Measurements from ENCODE around the gene ZNF511. TPM values are rescaled to one million over a fixed set of nuclear protein-coding genes. Genes with fewer than 3 reads are reported as not detected.

ZNF511 gene
- total and polyA plus RNA-seq, 3 experiments from 2014 or later = 82.2 to 90.8 (median 83.2) TPM

GRCh38 chr10:133275684-133276092 lies 33.0 kb upstream of the ZNF511 start:
- H3K4me3 ChIP-seq (ENCODE audit: low read length) = peak overlapping the region; percentile 88

GRCh38 chr10:133276100-133276434 lies 32.6 kb upstream of the ZNF511 start:
- H3K4me1 ChIP-seq (ENCODE audit: insufficient read depth, low read length) = peaks cover 45% of the 10 kb centered on the region
- H3K36me3 Mint-ChIP-seq = peaks cover 0 to 32% (median 0%) of the 10 kb centered on the region in 3 donors
- no peaks in the 10 kb centered on the region for H3K27me3 Mint-ChIP-seq
- no peaks in the 10 kb centered on the region for H3K9me3 Mint-ChIP-seq
- H3K4me3 ChIP-seq (ENCODE audit: low read length) = peak overlapping the region; percentile 88
- DNase-seq = no peak
- ChIA-PET POLR2A (interaction anchor here (1.0 to 1.5 kb wide), 4 partner anchors 12 to 114 kb away, joined by 3 to 7 read pairs (median 4); no protein-coding TSS in a partner anchor), CTCF (interaction anchor here (0.9 to 3.5 kb wide), 7 partner anchors 9 to 132 kb away, joined by 3 to 17 read pairs (median 10); no protein-coding TSS in a partner anchor)
- peaks cover 23 to 54% (median 34%) of the 10 kb centered on the region in 3 donors for H3K4me1 Mint-ChIP-seq
- no peaks in the 10 kb centered on the region for H3K9me3 ChIP-seq (ENCODE audit: low read length)
- peak overlapping the region; percentile 93 to 99 (median 96) for H3K27ac Mint-ChIP-seq
- H3K27ac ChIP-seq (ENCODE audit: low read depth, low read length) = peak overlapping the region; percentile 93
- peak overlapping the region; percentile 88 to 97 (median 91) for H3K4me3 Mint-ChIP-seq
- no peaks in the 10 kb centered on the region for H3K27me3 ChIP-seq (ENCODE audit: insufficient read depth, low read length, poor library complexity, severe bottlenecking)
- H3K36me3 ChIP-seq (ENCODE audit: insufficient read depth, low read length) = peaks cover 3% of the 10 kb centered on the region

More at GRCh38 chr10:133275684-133276092, 33.0 kb upstream of the ZNF511 start:
- Histone ChIP-seq H3K36me3 (ENCODE audit: insufficient read depth, low read length) (peaks cover 3% of the 10 kb centered on the region), H3K4me1 (ENCODE audit: insufficient read depth, low read length) (peaks cover 45% of the 10 kb centered on the region), H3K9me3 (ENCODE audit: low read length) (no peaks in the 10 kb centered on the region), H3K27ac (ENCODE audit: low read depth, low read length) (peak overlapping the region; percentile 93), H3K27me3 (ENCODE audit: insufficient read depth, low read length, poor library complexity, severe bottlenecking) (no peaks in the 10 kb centered on the region)
- DNase-seq = peak in 3 of 5 donors; percentile 36 to 68 (median 44)
- peaks cover 0 to 34% (median 0%) of the 10 kb centered on the region in 3 donors for H3K36me3 Mint-ChIP-seq
- H3K27me3 Mint-ChIP-seq = no peaks in the 10 kb centered on the region
- ChIA-PET POLR2A (interaction anchor here (1.0 to 1.5 kb wide), 5 partner anchors 11 to 114 kb away, joined by 3 to 8 read pairs (median 5); no protein-coding TSS in a partner anchor), CTCF (interaction anchor here (0.8 to 3.5 kb wide), 9 partner anchors 9 to 131 kb away, joined by 3 to 17 read pairs (median 5); no protein-coding TSS in a partner anchor)
- no peaks in the 10 kb centered on the region for H3K9me3 Mint-ChIP-seq
- peaks cover 23 to 54% (median 34%) of the 10 kb centered on the region in 3 donors for H3K4me1 Mint-ChIP-seq
- peak overlapping the region; percentile 93 to 99 (median 96) for H3K27ac Mint-ChIP-seq
- H3K4me3 Mint-ChIP-seq = peak overlapping the region; percentile 88 to 97 (median 91)

DNA sequence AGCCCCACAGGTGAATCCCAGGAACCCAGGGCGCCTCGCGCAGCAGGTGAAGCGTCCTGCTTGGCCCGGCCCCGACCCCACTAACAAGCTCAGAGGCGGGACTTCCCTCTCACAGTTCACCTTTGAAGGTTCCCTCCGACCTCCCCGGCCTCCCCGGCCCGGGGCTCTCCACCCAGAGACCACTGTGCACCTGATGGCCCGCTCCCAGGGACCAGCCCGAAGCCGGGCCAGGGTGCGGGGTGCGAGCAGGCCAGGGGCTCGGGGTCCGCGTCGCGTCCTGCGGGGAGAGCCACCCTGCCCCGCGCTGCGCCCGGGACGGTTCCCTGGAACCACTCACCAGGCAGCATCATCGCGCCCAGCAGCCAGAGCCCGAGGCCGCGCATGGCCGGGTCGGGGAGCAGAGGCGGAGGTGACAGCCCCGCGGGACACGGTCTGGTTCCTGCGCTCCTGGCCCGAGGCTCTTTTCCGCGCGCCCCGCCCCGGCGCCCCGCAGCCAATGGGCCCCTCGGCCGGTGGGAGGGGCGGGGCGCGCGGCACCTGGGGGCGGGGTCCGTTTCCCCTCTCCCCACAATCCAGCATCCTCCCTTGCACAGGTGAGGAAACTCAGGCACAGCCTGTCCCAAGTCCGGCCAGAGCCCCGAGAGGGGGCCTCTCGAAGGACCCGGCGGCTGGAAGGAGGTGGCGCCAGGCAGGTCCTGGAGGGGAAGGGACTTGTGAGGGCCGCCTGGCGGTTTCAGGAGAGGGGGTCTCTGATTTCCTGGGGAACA lies 32.1 kb upstream of the ZNF511 start, which contains the start of gene ADAM8:
TSS of gene ADAM8 (minus strand) at position 434 of the 767 bp plus-strand sequence. CDS start at position 383, 51 bp downstream.
- Histone ChIP-seq H3K4me1 (ENCODE audit: insufficient read depth, low read length) (peaks cover 45% of the 10 kb centered on the region), H3K27me3 (ENCODE audit: insufficient read depth, low read length, poor library complexity, severe bottlenecking) (no peaks in the 10 kb centered on the region), H3K4me3 (ENCODE audit: low read length) (peak within 1 kb of the TSS; percentile 88), H3K36me3 (ENCODE audit: insufficient read depth, low read length) (peaks cover 3% of the 10 kb centered on the region), H3K9me3 (ENCODE audit: low read length) (no peaks in the 10 kb centered on the region), H3K27ac (ENCODE audit: low read depth, low read length) (peak within 1 kb of the TSS; percentile 96)
- ChIA-PET CTCF (interaction anchor here (0.9 to 4.3 kb wide), 6 partner anchors 17 to 132 kb away, joined by 3 to 28 read pairs (median 11); no protein-coding TSS in a partner anchor), POLR2A (interaction anchor here (1.0 to 2.2 kb wide), 5 partner anchors 12 to 35 kb away, joined by 3 to 15 read pairs (median 5); no protein-coding TSS in a partner anchor)
- DNase-seq = peak in 4 of 5 donors; percentile 58 to 75 (median 66)
- Mint-ChIP-seq H3K27ac (peak within 1 kb of the TSS; percentile 94 to 100 (median 98)), H3K9me3 (no peaks in the 10 kb centered on the region), H3K27me3 (no peaks in the 10 kb centered on the region), H3K36me3 (peaks cover 0 to 34% (median 0%) of the 10 kb centered on the region in 3 donors), H3K4me1 (peaks cover 23 to 54% (median 34%) of the 10 kb centered on the region in 3 donors), H3K4me3 (peak within 1 kb of the TSS; percentile 88 to 98 (median 91))

DNA sequence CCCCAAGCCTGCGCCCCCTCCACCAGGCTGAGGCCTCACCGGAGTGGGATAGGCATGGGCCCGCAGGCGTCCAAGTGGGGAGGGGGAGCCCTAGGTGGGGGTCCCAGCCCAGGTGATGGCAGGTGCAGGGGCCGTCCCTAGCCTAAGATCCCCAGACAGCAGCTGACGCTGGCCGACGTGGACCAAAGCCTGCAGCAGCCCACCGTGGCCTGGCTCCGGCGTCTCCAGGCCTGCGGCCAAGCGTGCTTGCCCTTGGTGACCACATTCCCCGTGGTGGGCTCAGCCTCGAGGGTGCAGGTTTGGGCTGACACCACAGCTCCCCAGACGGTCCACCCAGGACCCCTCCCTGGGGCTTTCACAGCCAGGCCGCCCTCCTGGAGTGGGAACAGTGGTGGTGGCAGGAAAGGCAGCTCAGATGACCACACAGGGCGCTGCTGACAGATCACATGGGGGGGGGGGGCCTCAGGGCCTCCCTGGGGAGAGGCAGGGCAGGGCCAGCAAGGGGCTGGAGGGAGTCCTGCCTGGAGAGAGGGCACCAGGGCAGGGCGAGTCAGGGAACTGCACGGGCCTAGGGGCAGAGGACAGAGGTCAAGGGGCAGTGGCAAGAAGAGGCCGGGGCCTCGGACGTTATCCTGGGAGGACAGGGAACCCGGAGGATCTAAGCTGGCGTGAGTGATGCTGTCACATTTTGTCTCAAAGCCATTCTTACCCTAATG lies 31.3 kb upstream of the ZNF511 start:
- peaks cover 45% of the 10 kb centered on the region for H3K4me1 ChIP-seq (ENCODE audit: insufficient read depth, low read length)
- Mint-ChIP-seq H3K4me1 (peaks cover 23 to 54% (median 35%) of the 10 kb centered on the region in 3 donors), H3K36me3 (peaks cover 0 to 36% (median 1%) of the 10 kb centered on the region in 3 donors), H3K4me3 (peak overlapping the region; percentile 84 to 98 (median 89)), H3K9me3 (no peaks in the 10 kb centered on the region), H3K27ac (peak overlapping the region; percentile 94 to 100 (median 98)), H3K27me3 (no peaks in the 10 kb centered on the region)
- no peaks in the 10 kb centered on the region for H3K27me3 ChIP-seq (ENCODE audit: insufficient read depth, low read length, poor library complexity, severe bottlenecking)
- CTCF ChIA-PET = interaction anchor here (1.2 to 4.3 kb wide), 5 partner anchors 12 to 133 kb away, joined by 4 to 28 read pairs (median 10); no protein-coding TSS in a partner anchor
- H3K36me3 ChIP-seq (ENCODE audit: insufficient read depth, low read length) = peaks cover 3% of the 10 kb centered on the region
- H3K4me3 ChIP-seq (ENCODE audit: low read length) = peak overlapping the region; percentile 8
- DNase-seq = no peak
- POLR2A ChIA-PET = interaction anchor here (0.7 to 2.2 kb wide), 5 partner anchors 14 to 36 kb away, joined by 3 to 15 read pairs (median 7); no protein-coding TSS in a partner anchor
- peak overlapping the region; percentile 96 for H3K27ac ChIP-seq (ENCODE audit: low read depth, low read length)
- H3K9me3 ChIP-seq (ENCODE audit: low read length) = no peaks in the 10 kb centered on the region

DNA sequence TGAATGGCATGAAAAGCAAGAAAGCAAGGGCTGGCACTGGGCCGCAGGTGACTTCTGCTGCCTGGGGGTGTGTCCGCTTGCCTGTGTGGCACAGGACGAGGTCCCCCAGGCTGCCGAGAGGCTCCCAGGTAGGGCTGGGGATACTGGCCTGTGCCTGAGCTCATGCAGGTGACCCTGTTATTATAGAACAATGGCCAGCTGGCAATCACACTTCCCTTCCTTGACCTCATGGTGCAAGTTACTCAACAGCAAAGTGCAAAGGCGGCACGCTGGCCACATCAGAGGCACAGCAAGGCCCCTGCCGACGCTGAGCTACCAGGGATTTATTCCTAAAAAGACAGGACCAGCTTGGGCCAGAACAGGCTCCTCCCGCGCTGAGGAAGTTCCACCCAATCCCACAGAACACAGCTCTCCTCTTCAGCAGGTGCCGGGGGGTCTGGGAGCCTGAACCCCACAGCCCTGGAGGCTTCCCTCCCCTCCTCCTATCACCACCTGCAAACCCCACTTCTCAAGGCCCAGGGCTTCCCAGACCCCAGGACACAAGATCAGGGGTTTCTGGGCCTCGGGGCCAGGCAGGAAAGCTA lies 30.6 kb upstream of the ZNF511 start:
- Histone ChIP-seq H3K27me3 (ENCODE audit: insufficient read depth, low read length, poor library complexity, severe bottlenecking) (no peaks in the 10 kb centered on the region), H3K36me3 (ENCODE audit: insufficient read depth, low read length) (peaks cover 3% of the 10 kb centered on the region), H3K27ac (ENCODE audit: low read depth, low read length) (peak overlapping the region; percentile 96), H3K4me3 (ENCODE audit: low read length) (peak overlapping the region; percentile 11), H3K4me1 (ENCODE audit: insufficient read depth, low read length) (peaks cover 45% of the 10 kb centered on the region), H3K9me3 (ENCODE audit: low read length) (no peaks in the 10 kb centered on the region)
- Mint-ChIP-seq H3K27ac (peak overlapping the region; percentile 94 to 100 (median 98)), H3K4me3 (peak overlapping the region; percentile 84 to 98 (median 89)), H3K9me3 (no peaks in the 10 kb centered on the region), H3K27me3 (no peaks in the 10 kb centered on the region), H3K4me1 (peaks cover 23 to 54% (median 35%) of the 10 kb centered on the region in 3 donors), H3K36me3 (peaks cover 0 to 42% (median 1%) of the 10 kb centered on the region in 3 donors)
- DNase-seq = peak in 1 of 5 donors; percentile 17
- CTCF ChIA-PET = interaction anchor here (1.0 to 4.3 kb wide), 6 partner anchors 12 to 52 kb away, joined by 4 to 28 read pairs (median 6); no protein-coding TSS in a partner anchor
- POLR2A ChIA-PET = interaction anchor here (1.1 to 2.2 kb wide), 6 partner anchors 14 to 58 kb away, joined by 3 to 15 read pairs (median 6); partner anchors contain the start of gene CALY

GRCh38 chr10:133278577-133279265 lies 30.0 kb upstream of the ZNF511 start:
- Histone ChIP-seq H3K27ac (ENCODE audit: low read depth, low read length) (peak overlapping the region; percentile 96), H3K27me3 (ENCODE audit: insufficient read depth, low read length, poor library complexity, severe bottlenecking) (no peaks in the 10 kb centered on the region), H3K9me3 (ENCODE audit: low read length) (no peaks in the 10 kb centered on the region), H3K4me1 (ENCODE audit: insufficient read depth, low read length) (peaks cover 45% of the 10 kb centered on the region), H3K36me3 (ENCODE audit: insufficient read depth, low read length) (peaks cover 3% of the 10 kb centered on the region), H3K4me3 (ENCODE audit: low read length) (peak overlapping the region; percentile 11)
- DNase-seq = peak in 4 of 5 donors; percentile 58 to 87 (median 76)
- peak overlapping the region; percentile 84 to 98 (median 89) for H3K4me3 Mint-ChIP-seq
- CTCF ChIA-PET = interaction anchor here (1.0 to 4.3 kb wide), 6 partner anchors 13 to 51 kb away, joined by 4 to 28 read pairs (median 6); no protein-coding TSS in a partner anchor
- POLR2A ChIA-PET = interaction anchor here (1.2 to 2.2 kb wide), 5 partner anchors 15 to 58 kb away, joined by 3 to 15 read pairs (median 7); partner anchors contain the start of gene CALY
- peak overlapping the region; percentile 94 to 100 (median 98) for H3K27ac Mint-ChIP-seq
- no peaks in the 10 kb centered on the region for H3K27me3 Mint-ChIP-seq
- H3K36me3 Mint-ChIP-seq = peaks cover 0 to 48% (median 3%) of the 10 kb centered on the region in 3 donors
- no peaks in the 10 kb centered on the region for H3K9me3 Mint-ChIP-seq
- H3K4me1 Mint-ChIP-seq = peaks cover 23 to 54% (median 35%) of the 10 kb centered on the region in 3 donors

Measured in CD8-positive, alpha-beta memory T cell (primary cell).